ENCODE results near the gene RPL28.

Gene RPL28

GRCh38 chr19:55373993-55374757, 11.6 kb upstream of the RPL28 start:
- peak; percentile 57 for DNase-seq (ENCODE audit: low read depth)

GRCh38 chr19:55376241-55376933, 9.3 kb upstream of the RPL28 start, which contains the start of gene TMEM190:
TSS of gene TMEM190 (plus strand) at chr19:55376826. CDS start at chr19:55376854, 28 bp downstream.
- no peak for DNase-seq (ENCODE audit: low read depth)

- no peak for DNase-seq (ENCODE audit: low read depth)
Observed at GRCh38 chr19:55377356-55378131, 8.2 kb upstream of the RPL28 start.

GRCh38 chr19:55379174-55379573, 6.6 kb upstream of the RPL28 start:
- DNase-seq (ENCODE audit: low read depth) = no peak

- no peak for DNase-seq (ENCODE audit: low read depth)
Observed at GRCh38 chr19:55382013-55382412, 3.7 kb upstream of the RPL28 start.

GRCh38 chr19:55382522-55383054, 3.1 kb upstream of the RPL28 start:
- no peak for DNase-seq (ENCODE audit: low read depth)

- DNase-seq (ENCODE audit: low read depth) = no peak
Observed at GRCh38 chr19:55383279-55384130, 2.2 kb upstream of the RPL28 start.

GRCh38 chr19:55384131-55384919, 1.4 kb upstream of the RPL28 start, which contains the start of gene TMEM238:
TSS of gene TMEM238 (minus strand) at chr19:55384292. CDS start at chr19:55384259, 33 bp downstream.
- DNase-seq (ENCODE audit: low read depth) = no peak

- peak; percentile 99 for DNase-seq (ENCODE audit: low read depth)
Observed at GRCh38 chr19:55384920-55385723, 610 bp upstream of the RPL28 start.

GRCh38 chr19:55386493-55386971, 800 bp downstream of the RPL28 start:
- DNase-seq (ENCODE audit: low read depth) = no peak

GRCh38 chr19:55387736-55388497, 2.2 kb downstream of the RPL28 start:
- DNase-seq (ENCODE audit: low read depth) = no peak

- DNase-seq (ENCODE audit: low read depth) = no peak
Observed at GRCh38 chr19:55389386-55390317, 3.9 kb downstream of the RPL28 start.

GRCh38 chr19:55390461-55390880, 4.7 kb downstream of the RPL28 start:
- DNase-seq (ENCODE audit: low read depth) = no peak

- DNase-seq (ENCODE audit: low read depth) = no peak
Observed at GRCh38 chr19:55391191-55391670, 5.5 kb downstream of the RPL28 start.

GRCh38 chr19:55391702-55392615, 6.2 kb downstream of the RPL28 start:
- no peak for DNase-seq (ENCODE audit: low read depth)

All from HS-27A (cell line).